AG10803 (cell line): ENCODE measurements around the gene RAB40A.

ENCODE experiments used
- DNase-seq: peaks from one replicate; pipeline ENCODE4 v3.0.0; 2010; ENCODE audit warnings: low read depth
- H3K4me3 ChIP-seq: 2 replicates; pipeline ENCODE4 v1.5.1; 2011; ENCODE audit warnings: mild to moderate bottlenecking, low read length, control low read depth
- TF ChIP-seq, protein P1 (sequence below): conservative IDR thresholded peaks from 2 replicates; pipeline ENCODE4 v1.5.1; 2011; ENCODE audit warnings: mild to moderate bottlenecking, low read length, control low read depth, inconsistent platforms

RAB40A gene, protein sequence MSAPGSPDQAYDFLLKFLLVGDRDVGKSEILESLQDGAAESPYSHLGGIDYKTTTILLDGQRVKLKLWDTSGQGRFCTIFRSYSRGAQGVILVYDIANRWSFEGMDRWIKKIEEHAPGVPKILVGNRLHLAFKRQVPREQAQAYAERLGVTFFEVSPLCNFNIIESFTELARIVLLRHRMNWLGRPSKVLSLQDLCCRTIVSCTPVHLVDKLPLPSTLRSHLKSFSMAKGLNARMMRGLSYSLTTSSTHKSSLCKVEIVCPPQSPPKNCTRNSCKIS

DNA sequence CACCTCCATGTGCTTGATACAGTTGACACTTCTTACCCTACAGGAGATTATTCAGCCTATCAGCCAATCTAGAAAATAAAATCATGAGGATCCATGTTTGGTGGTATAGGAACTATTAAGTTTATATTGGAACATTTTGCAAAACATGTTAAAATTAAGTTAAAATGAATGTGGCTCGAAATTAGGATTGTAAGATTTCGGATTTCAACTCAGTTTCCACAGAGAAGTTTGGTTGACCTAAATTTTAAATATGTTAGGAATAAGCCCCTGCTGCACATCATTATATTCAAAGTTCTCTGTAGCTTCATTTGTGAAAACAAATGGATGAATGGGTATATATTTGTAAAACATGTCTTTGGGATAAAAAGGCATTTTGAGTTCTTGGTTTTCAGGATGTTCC, at the start of gene RAB40A:
Gene RAB40A (minus strand): TSS at position 101 of the 400 bp plus-strand sequence. CDS start 18,733 bp downstream, outside the sequence.
- DNase-seq: no peak
- TF ChIP-seq, protein P1, sequence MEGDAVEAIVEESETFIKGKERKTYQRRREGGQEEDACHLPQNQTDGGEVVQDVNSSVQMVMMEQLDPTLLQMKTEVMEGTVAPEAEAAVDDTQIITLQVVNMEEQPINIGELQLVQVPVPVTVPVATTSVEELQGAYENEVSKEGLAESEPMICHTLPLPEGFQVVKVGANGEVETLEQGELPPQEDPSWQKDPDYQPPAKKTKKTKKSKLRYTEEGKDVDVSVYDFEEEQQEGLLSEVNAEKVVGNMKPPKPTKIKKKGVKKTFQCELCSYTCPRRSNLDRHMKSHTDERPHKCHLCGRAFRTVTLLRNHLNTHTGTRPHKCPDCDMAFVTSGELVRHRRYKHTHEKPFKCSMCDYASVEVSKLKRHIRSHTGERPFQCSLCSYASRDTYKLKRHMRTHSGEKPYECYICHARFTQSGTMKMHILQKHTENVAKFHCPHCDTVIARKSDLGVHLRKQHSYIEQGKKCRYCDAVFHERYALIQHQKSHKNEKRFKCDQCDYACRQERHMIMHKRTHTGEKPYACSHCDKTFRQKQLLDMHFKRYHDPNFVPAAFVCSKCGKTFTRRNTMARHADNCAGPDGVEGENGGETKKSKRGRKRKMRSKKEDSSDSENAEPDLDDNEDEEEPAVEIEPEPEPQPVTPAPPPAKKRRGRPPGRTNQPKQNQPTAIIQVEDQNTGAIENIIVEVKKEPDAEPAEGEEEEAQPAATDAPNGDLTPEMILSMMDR: no peak
- H3K4me3 ChIP-seq: no peak within 1 kb of the TSS

DNA sequence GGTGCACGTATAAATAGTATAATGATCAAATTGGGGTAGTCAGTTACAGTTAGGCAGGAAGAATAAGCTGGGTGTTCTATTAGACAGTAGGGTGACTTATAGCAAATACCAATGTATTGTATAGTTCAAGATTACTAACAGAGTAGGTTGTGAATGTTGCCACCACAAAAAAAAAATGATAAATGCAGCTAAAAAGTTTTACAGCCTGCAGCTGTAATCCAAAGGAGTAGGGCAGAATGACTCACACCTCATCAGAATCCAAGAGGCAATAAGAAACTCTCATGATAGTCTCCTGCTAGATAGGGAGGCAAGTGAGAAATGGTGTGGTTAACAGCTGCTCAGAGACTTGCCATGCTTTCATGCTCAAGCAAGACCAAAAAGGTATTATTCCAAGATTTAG, 46.5 kb upstream of the RAB40A start:
- DNase-seq: peak; percentile 60
- TF ChIP-seq, protein P1: no peak
- H3K4me3 ChIP-seq: no peak overlapping the region

DNA sequence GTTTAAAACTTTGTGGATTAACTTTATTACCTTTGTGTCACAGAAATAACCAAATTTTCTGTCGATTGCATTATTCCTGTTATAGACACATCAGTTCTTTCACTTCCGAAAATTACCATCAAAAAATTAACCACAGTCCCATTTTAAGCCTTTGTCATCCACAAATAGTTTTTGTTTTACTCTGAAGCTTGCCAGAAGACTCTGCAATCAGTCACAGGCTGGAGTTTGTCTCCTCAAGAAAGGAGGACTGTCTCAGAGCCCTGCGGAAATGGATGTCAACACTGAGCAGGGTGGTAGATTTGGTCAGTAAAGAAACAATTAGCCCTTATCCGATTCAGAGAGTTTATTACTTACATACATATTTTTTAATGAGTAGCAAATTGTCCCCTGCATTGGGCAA, 45.9 kb upstream of the RAB40A start:
- no peak for DNase-seq
- TF ChIP-seq, protein P1: no peak
- H3K4me3 ChIP-seq: no peak overlapping the region

DNA sequence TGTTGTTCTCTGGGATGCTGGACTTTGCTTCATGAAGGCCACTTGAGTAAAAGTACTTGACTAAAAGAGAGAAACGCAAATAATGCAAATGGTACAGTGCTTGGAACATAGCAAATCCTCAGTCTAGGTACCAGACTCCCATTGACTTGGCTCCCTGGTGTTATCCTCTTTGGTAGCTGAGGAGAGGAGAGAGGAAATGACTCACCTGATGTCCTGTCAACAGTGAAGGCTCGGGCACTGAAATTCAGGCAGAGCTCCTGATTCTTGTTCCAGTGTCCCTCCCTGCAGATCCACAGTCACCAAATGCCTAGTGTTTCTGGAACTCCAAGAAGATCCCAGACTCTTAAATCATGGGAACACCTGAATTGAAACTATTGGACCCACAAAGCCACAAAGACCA, 43.5 kb upstream of the RAB40A start:
- TF ChIP-seq, protein P1: no peak
- peak; percentile 0 for DNase-seq
- no peak overlapping the region for H3K4me3 ChIP-seq

DNA sequence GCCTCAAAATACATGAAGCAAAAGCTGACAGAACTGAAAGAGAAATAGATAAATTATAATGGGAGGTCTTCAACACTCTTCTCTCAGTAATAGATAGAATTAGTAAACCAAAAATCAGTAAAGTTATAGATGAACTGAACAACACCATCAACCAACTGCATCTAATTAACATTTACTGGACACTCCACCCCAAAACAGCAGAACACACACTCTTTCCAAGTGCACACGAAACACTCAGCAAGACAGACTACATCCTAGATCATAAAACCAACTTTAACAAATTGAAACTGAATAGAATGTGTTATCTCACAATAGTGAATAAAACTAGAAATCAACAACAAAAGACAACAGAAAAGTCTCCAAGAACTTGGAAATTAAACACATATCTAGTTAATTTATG, 41.0 kb upstream of the RAB40A start:
- no peak for DNase-seq
- TF ChIP-seq, protein P1: no peak
- H3K4me3 ChIP-seq: no peak overlapping the region

DNA sequence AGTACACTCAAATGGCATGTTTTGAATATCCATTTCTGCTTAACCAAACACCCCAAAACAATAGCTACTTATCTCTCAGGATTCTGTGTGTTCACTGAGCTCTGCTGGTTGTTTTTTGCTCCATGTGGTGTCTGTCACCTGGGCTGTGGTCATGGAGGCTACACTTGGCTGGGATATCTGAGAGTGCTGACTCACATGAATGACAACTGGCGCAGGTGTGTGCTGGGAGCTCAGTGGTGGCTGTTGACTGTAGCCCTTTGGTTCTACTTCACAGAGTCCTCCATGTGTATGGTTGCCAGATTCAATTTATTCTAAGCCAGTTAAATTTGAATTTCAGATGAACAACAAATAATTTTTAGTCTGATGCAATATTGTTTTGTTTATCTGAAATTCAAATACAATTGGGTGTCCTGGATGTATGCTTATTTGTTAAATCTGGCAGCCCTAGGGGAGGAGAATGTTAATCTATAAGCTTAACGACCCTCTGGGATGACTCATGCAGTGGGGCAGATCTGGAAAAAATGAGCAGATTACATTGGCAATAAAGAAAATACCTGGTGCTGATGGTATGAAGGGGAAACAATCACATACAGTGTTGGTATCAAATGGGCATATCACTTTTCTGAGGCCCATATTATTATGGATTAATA, 37.8 kb upstream of the RAB40A start:
- no peak overlapping the region for H3K4me3 ChIP-seq
- TF ChIP-seq, protein P1: no peak
- no peak for DNase-seq
